Kidney capillary endothelial cell (primary cell): ENCODE results near the gene DUSP22.

ENCODE experiments used
- DNase-seq: peaks from one replicate; pipeline ENCODE4 v3.0.0-alpha.2; 2018; ENCODE audit warnings: low spot score

Gene DUSP22

DNA sequence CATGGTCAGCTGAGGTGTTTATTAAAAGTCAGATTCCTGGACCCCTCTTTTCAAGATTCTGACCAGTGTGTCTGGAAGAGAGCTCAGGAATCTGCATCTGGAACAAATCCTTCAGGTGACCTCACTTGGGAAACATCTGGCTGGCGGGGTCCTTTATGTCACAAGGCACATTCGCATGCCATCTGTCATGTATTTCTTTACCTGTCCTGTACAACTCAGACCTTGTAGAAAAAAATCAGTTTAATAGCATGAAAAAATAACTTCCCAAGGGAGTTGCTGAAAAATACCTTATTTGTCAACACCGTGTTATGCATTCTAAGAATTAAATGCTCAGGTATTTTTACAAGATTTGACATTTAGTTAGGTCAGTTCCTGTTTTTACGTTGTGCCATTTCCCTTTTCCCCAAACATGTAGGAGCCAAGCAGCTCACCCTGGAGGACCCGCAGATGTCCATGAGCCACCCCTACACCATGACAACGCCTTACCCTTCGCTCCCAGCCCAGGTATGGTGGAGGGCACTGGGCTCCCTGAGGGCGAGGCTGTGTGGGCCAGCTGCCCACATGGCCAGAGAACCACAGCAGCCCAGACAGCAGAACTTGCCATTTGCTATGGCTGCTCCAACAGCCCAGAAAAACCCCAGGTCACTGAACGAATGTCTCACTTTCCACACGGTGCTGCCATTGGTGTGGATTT lies 103.3 kb downstream of the DUSP22 start:
- DNase-seq, result no peak

DNA sequence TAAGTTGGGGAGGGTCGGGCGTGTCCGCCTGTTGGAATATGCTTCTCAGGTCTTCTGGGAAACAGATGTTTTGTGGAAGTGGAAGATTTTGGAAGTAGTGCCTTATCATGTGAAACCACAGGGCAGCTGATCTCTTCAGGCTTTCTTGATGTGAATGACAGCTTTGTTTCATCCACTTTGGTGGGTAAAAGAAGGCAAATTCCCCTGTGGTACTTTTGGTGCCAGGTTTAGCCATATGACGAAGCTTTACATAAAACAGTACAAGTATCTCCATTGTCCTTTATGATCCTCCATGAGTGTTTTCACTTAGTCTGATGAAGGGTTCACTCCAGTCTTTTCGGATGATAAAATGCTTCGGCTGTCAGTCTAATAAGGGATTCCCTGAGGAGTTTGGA lies 103.8 kb downstream of the DUSP22 start:
- no peak for DNase-seq

DNA sequence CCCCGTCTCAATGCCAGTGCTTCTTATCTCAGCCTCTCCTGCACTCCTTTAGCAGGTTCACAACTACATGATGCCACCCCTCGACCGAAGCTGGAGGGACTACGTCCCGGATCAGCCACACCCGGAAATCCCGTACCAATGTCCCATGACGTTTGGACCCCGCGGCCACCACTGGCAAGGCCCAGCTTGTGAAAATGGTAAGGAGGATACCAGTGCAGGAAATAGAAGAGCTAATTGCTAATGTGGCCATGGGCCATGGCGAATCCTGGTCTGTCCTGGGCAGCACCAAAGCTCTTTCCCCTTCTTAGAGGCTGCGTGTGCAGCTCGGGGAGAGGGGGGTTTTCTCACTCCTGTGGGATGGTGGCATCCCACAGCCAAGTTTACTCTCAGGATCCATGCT lies 104.8 kb downstream of the DUSP22 start:
- DNase-seq, result no peak

DNA sequence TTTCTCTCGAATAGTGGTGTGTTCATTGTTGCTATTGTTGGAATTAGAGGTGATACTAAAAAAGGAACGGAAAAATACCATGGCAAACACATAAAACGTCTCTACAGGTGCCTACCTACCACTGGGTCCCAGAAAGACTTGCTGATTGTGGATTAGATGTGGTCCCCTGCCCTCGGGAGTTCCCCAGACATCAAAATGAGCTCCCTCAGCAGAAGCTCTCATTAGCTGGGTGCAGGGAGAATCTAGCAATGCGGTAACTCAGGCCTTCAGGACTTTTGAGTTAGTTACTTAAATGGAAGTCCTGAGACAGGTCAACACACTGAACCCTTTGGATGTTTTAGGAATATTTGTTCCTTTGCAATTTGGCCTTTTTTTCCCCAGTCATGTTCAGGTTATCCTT lies 105.3 kb downstream of the DUSP22 start:
- DNase-seq, result no peak

DNA sequence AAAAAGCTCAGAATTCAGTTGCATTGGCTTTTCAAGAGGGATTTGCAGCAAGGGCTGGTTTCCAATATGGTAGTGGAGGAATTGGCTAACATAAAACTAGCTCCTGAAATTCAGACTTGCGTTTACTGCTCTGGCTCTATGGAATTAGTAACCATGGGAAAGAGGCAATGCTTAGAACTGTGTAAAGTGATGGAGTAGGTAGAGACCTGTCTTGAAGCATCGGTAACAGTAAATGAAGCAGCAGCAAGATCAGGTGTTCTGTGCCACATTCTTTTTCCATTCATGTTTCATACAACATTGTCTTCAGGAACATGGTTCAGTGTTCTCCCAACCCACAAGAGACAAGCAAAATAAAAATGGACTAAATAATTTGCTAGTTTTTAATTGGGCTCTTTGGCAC lies 105.8 kb downstream of the DUSP22 start:
- DNase-seq, result no peak

DNA sequence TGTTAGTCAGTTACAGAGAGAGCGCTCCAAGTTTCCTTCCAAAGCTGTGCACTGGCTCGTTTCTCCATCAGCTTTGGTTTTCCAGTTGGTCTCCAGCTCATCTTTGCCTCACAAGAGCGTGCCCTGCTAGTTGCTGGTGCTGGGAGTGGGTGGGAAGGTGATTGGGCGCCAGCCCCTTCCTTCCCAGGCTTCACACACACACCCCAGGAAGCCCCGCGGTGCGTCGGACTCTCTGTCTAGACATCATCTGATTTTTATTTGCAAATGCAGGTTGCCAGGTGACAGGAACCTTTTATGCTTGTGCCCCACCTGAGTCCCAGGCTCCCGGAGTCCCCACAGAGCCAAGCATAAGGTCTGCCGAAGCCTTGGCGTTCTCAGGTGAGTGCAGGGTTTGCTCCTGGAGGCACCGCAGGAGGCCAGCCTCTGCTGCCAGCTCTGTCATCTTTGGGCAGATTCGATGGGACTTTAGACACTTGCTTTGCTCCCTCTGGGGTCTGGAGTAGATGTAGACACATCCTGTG lies 106.3 kb downstream of the DUSP22 start:
- DNase-seq, result no peak

DNA sequence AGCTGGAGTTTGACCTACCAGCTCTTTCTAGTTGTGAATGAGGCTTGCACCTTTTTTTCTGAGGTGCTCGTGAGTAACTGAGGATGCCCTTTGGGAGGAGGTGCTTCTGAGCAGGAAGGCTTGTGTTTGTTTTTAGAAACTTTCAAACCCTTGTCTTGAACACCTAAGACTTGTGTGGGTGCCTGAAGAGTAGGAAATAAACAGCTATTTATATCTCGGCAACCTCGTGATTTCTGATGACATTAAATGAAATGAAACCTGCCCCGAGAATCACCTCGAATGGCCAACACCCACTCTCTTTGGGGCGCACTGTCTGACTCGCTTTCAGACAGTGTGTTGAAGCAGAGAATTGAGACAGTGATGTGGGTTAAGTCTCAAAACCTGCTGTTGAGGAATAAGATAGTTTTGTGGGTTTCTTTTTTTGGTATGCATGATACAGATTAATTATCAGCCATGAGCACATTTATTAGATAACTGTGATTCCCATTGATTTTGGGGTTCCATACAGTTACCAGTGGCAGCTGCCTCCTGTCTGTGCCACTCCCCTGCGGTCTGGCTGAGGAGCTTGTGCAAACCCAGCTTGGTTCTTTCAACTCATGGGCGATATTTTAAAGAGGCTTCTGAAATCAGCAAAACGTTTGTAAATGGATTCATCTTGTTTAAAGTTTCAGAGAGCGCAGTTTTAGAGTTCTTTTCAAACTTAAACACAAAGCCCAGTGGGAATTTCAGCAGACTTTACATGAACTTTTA lies 107.7 kb downstream of the DUSP22 start:
- no peak for DNase-seq

DNA sequence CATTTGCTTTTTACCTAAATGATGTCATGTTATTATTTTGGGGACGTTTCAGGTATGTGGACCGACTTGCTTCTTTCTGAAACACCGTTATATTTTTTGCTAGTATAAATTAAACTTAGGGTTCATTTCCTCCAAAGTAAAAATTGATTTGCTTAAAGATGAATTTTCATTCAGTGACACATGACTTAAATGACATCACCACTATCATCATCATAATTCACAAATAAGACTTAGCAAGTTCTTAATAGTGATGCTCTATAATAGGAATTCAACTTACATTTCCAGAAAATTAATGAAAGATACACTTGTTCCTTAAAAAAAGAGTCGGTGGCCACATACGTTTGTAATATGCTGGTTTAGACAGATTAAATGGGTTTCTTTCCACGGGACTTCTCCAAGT lies 108.5 kb downstream of the DUSP22 start:
- DNase-seq, result no peak
